GM21717 (cell line): ENCODE measurements around the gene PHRF1.

Experiments used
- ATAC-seq: cut with Tn5 transposase; IDR thresholded peaks from one replicate; pipeline ENCODE4 v1.9.1; 2021; ENCODE audit warnings: mild to moderate bottlenecking, moderate library complexity; ENCODE audit not compliant: unreplicated experiment

The PHRF1 gene

DNA sequence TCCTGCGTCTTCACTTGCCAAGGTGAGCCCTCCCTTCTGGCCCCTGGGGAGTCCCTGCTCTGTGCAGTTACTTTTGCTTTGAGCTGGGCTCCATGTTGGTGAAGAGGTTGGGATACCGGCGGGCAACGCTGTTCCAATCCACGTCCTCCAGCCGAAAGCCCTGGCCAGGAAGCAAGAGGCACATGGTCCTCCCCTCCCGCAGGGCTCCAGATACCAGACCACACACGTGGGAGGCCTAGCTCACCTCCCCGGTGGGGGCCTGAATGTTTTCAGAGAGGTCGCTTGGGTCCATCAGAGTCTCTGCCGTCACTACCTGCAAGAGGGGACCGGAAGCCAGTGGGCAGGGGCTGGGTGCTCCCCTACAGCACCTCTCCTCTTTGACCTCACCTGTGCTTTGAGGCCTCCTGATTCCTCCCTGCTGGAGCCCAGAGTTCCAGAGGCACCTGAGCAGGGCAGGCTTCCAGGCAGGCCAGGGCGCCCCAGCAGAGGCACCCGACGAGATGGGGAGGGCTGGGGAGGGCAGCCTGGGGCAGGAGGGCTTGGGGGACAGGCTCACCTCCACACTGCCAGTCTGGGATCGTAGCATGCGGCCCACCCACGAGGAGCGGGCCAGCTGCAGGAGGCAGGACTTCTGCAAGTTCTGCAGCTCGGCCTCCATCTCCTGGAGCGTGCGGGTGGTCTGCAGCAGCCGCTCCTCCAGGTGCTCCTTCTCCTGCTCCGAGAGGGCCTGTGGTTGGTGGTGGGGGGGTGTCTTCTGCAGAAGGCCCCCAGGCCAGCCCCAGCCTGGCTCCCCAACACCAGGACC is 18.7 kb upstream of the PHRF1 start:
- no peak for ATAC-seq

DNA sequence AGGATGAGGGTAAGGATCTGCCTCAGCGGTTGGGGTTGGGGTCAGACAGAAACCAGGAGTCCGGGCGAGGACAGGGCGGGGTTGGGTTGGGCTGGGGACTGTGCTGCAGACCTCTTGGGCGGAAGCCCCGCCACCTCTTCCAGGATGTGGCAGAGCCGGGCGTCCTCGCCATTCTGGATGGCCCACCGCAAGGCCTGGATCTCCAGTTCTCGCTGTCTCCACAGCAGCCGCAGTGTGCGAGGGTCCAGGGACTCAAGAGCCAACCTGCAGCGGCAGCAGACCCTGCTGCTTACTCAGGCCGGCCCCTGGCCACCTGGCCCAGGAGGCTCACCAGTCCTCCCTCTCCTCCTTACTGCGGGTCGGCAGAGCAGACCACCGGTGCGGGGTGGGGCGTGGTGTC is 17.8 kb upstream of the PHRF1 start:
- no peak for ATAC-seq

DNA sequence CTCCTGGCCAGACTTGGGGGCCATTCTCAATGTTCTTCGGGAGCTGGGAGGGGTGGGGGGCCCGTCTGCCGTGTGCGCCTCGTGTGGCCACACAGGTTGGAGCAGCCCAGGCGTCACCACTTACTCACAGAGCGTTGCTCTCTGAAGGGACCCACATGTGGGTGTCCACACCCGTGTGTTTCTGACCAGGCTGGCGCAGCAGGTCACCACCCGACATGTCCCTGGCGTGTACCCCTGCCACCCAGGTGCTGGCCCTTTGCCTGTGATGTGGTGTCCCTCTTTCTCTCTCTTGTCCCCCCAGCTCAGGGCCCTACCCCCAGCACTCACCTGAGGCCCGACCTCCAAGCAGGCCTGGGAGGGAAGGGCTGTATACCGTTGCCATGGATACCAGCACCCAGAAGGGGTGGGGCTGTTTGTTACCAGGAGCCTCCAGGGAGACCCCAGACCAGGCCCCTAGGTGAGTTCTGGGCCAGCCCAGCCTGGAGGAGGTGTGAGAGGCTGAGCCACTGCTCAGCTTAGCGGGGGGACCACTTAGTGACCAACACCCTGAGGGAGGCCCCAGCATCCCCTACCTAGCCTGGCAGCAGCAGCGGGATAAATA is 17.1 kb upstream of the PHRF1 start:
- no peak for ATAC-seq

DNA sequence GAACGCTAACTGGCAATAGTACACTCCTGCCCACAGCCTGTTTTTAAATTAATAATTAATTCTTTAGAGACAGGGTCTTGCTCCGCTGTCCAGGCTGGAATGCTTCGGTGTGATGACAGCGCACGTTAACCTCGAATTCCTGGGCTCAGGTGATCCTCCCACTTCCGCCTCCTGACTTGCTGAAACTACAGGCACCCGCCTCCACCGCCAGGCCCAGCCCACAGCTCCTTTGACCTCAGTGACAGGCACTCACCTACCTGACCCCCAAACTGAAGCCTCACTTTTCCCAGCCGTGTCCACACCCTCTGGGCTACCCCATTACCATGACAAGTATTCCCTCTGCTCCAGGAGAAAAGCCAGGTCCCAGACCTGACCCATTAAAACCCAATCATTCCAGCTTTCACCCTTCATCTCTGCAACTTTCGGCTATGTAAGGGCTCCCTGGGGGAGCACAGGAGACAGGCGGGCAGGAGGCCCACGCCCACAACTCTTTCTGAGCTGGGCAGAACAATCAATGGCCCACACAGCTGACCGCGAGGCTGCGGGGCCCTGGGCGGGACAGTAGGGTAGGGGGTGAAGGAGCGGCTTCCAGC is 16.5 kb upstream of the PHRF1 start:
- no peak for ATAC-seq

DNA sequence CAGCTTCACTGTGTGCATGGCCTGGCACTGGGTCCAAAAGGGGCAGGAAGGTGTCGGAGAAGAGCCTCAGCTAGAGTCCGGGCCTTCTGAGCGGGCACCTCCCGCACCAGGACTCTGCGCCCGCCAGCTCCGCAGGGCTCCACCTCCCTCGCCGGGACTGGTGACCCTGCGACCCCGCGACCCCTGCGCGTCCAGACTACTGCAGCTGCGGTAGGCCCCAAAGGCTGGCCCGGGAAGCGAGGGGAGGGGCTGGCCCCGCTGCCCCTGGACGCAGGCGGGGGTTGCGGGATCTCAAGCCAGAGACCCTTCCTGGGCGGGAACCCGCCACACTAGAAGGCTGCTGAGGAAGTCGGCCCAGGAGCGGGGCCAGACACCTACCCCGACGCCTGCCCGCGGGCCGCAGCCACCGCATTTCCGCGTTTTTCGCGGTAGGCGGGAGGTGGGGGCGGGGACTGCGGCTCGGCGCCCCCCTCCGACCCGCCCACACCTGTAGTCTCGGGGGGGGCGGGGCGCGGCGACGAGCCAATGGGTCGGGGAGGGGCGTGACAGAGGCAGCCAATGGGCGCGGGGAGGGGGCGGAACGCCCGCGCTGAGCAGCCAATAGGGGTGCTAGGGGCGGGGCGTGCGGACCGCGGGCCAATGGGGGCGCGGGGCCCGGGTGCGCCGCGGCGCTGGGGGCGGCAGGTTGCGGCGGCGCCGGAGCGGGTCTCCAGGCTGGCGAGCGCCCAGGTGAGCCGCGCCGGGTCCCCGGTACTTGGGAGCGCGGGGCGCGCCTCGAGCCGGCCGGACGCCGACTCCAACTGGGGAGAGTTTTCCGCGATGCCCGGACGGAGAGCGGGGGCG is 15.7 kb upstream of the PHRF1 start, which contains the start of the genes LMNTD2 and RASSF7:
LMNTD2 (minus strand) TSS at position 434 of the 843 bp plus-strand sequence; CDS start at position 412, 22 bp downstream.
RASSF7 (plus strand) TSS at position 666 of the 843 bp plus-strand sequence. CDS start 799 bp downstream, outside the sequence.
- ATAC-seq = peak; percentile 55

DNA sequence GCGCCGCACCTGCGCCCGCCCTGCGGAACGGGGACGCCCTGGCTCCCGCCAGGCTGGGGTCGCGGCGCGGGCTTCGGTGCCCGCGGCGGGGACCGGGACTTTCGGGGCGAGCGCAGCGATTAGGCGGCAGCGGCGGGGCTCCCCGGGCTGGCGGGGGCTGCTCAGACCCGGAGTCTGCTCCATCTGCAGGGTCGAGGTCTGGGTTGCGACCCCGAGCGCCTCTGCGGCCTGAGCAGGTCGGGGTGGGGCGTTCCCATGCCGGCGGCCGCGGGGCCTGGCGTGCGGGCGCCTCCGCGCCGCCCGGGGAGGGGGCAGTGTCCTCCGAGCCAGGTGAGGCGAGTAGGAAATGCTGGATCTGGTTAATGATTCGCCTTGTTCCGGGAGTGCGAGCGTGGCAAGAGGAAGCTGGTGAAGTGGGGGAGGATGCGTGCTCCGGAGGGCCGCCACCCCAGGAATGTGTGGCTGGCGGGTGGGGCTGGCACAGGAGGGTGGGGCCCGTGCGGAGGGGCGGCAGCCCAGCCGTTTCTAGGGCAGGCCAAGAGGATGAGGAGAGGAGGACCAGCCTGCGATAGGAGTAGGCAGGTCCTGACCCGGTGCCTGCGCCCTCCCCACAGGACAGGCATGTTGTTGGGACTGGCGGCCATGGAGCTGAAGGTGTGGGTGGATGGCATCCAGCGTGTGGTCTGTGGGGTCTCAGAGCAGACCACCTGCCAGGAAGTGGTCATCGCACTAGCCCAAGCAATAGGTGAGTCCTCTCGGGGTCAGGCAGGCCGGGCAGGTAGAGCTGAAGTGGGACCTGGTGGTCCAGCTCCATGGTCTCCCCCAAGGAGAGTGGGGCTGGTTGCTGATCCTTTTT is 14.9 kb upstream of the PHRF1 start:
- peak; percentile 5 for ATAC-seq

DNA sequence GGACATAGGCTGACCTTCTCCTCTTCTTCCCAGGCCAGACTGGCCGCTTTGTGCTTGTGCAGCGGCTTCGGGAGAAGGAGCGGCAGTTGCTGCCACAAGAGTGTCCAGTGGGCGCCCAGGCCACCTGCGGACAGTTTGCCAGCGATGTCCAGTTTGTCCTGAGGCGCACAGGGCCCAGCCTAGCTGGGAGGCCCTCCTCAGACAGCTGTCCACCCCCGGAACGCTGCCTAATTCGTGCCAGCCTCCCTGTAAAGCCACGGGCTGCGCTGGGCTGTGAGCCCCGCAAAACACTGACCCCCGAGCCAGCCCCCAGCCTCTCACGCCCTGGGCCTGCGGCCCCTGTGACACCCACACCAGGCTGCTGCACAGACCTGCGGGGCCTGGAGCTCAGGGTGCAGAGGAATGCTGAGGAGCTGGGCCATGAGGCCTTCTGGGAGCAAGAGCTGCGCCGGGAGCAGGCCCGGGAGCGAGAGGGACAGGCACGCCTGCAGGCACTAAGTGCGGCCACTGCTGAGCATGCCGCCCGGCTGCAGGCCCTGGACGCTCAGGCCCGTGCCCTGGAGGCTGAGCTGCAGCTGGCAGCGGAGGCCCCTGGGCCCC is 14.1 kb upstream of the PHRF1 start:
- ATAC-seq = no peak

DNA sequence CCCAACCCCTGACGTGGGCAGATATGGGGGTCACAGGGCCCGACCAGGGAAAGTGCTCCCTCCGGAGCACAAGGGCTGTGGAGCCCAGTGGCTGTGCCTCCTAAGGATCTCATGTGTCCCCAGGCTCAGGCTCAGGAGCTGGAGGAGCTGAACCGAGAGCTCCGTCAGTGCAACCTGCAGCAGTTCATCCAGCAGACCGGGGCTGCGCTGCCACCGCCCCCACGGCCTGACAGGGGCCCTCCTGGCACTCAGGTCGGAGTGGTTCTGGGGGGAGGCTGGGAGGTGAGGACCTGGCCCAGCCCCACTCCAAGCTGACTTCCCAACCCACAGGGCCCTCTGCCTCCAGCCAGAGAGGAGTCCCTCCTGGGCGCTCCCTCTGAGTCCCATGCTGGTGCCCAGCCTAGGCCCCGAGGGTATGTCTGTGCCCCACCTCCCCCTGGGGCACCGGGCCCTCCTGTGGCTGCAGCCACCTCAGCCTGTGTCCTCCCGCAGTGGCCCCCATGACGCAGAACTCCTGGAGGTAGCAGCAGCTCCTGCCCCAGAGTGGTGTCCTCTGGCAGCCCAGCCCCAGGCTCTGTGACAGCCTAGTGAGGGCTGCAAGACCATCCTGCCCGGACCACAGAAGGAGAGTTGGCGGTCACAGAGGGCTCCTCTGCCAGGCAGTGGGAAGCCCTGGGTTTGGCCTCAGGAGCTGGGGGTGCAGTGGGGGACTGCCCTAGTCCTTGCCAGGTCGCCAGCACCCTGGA is 13.0 kb upstream of the PHRF1 start:
- ATAC-seq = no peak

DNA sequence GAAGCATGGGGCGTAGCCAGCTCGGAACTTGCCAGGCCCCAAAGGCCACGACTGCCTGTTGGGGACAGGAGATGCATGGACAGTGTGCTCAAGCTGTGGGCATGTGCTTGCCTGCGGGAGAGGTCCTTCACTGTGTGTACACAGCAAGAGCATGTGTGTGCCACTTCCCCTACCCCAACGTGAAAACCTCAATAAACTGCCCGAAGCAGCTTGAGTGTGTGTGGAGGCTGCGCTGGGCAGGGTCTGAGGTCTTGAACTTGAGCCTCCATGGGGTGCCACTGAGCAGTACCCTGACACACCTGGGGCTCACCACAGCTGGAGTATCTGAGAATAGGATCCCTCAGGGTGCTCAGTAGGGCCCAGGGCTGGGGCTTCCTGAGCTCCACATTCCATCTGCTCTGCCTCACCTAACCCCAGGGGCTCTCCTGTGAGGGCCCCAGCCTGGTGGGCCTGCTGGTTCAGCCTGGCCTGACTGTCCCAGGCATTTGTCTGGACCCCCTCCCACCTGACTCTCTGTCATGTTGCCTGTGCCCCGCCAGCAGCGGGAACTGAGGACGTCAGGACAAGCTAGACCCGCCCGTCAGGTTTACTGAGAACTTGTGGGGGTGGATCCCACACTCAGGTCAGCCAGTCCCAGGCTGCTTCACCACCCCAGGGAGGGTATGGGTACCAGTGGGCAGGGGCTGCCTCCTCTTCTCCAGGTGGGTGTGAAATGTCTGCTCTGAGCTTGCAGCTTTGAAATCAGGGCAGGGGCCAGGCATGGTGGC is 12.3 kb upstream of the PHRF1 start:
- ATAC-seq = no peak

DNA sequence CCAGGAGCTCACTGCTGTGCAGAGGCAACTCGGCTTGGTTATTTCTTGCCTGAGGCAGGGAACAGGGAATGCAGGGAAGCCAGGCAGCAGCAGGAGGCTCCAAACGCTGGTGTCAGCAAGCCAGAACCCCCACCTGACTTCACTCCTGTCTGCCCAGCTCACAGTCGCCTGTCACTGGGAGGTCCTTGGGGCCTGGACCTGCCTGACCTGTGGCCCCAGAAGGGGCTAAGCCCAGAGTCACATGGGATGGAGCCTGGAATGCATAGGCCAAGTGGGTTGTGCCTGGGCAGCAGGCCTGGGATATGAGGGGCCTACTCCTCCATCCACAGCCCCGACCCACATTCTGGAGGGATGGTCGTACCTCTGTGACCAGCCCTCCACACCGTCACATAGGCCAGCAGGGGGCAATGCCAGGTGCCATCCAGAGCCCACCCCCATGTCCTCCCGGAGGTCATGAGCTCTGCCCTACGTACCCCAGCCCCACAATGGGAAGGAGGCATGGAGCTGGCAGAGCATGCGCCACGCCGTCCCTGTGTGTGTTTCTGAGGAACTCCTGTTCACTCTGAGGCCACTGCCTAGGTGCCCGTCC is 10.3 kb upstream of the PHRF1 start:
- ATAC-seq = no peak

DNA sequence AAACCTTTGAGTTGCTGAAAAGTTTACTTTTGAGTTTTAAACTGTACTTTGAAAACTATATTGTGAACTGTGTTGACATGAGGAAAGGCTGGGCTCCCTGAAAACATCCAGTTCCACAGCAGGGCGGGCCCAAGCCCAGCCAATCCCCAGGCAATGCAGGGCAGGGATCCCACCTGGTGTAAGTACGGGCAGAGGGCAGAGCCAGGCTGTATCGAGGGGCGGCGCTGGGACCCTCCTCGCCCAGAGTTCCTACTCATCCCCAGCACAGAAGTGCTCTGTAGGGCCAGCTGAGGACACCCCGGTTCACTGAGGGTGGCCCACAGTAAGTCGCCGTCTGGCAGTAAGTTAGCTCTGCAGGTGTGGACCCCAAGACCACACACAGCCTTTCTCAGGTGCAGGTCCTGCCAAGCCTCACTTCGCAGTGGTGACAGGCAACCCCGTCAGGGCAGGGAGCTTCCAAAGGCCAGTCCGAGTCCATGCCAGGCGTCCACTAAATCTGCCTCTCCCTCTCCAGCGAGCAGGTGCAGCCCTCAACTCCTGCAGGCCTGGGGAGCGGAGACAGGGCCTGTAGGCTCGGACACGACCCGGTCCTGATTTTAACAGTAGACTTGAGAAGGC is 9.2 kb upstream of the PHRF1 start:
- no peak for ATAC-seq

DNA sequence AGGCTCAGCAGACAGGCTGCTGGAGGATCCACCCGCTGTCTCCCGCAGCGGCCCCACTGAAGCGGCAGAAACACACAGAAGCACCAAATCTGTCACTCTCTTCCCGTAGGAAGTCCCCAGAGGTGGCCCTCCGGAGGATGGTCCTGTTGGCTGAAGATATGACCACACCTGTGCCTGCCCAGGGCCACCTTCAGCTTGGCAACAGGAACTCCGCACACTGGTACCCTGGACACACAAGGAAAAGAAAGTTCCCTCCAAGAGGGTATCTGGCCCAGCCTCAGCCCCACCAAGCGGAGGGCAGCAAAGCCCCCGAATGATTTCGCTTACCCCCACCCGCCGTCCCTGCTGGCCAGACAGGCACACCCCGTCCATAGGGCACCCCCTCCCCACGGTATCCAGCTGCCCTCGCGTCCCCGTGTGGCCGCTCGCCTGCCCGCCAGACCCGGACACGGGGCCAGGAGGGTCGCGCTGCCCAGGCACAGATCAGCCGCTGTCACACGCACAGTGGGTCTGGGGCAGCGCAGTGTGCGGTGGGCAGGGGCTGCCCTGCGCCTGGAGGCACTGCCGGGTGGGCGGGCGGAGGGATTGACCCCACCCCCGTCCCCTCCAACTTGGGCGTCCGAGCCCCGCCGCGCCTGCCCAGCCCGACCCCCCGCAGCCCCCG is 8.5 kb upstream of the PHRF1 start:
- ATAC-seq = no peak

DNA sequence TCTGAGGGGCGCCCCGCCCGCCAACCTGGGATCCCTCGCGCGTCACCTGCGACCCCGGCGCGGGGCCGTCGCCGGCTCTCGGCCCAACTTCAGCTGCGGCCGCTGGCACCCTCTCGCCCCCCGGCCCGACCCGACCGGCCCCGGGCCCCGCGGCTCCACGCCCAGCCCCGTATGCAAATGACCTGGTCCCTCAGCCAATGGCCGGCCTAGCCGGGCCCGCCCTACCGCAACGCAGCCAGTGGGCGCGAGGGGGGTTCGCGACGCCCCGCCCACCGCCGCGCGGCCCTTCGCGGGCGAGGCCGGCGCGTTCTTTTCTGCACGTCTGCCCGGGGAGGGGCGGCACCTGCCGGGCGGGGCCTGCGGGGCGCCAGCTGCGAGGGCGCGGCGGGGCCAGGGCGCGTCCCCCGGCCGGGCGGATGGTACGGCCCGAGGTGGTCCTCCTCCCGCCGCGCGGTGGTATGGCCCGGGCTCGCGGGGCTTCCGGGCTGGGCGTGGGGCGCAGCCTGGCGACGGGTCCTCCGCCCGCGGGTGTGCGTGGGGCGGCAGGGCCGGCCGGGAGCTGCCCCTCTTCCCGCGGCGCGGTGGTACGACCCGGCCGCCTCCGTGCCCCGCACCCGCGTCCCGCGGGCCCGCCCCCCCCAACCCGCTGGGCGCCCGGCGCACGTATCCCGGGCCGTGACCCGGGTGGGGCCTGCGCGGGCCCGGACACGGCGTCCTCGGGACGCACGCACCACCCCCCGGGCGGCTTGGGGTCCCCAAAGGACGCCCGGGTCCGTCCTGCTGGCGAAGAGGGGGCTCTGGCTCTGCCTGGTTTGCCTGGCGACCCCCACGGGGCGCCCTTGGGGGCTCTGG is 7.7 kb upstream of the PHRF1 start:
- ATAC-seq = peak; percentile 73

DNA sequence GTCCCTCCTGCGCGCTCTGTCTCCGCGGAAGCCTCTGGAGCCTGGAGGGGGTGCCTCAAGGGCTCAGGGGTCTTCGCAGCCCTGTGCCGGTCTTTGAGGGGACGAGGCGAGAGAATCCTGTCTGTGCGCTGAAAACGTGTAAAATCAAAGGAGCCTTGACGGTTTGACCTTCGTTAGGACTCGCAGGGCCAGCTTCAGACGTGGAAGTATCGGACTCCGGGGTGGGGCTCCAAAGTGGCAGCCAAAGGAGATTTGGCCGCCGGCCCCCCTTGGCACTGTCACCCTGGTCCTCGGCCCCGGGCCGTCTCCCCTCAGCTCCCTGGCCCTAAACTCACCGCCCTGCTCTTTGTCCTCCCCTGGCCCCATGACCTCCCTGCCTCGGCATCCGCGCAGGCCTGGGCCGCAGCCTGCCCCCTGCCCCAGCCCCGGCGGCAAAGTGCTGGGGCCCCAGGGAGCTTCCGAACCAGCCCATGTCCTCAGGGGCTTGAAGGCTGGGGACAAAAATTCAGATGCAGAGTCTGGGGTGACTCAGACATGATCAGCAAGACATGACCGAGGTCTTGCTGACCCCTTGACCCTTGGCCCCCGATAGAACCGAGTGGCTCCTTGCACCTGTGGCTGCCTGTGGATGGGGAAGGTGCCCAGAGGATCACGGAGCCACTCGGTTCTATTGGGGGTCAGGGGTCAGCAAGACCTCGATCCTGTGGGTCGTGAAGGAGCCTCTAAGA is 6.9 kb upstream of the PHRF1 start:
- no peak for ATAC-seq

DNA sequence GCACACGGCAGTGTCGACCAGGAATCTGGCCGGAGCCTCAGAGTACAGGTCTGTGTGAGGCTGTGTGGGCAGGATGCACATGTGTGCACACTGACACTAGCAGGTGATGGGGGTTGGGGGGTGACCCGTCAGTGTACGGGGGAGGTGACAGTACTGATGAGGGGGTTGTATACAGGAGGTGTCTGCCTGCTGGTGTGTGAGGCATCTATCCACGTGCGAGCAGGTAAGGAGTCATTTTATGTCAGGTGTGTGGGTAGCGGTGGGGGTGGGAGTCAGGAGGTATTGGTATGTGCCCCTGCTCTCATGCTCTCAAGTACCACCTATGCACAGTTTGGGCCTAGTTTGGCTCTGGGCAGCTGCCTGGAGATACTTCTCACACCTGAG is 4.5 kb upstream of the PHRF1 start:
- ATAC-seq = no peak
